ENCODE measurements around the gene P3R3URF.

P3R3URF gene

DNA sequence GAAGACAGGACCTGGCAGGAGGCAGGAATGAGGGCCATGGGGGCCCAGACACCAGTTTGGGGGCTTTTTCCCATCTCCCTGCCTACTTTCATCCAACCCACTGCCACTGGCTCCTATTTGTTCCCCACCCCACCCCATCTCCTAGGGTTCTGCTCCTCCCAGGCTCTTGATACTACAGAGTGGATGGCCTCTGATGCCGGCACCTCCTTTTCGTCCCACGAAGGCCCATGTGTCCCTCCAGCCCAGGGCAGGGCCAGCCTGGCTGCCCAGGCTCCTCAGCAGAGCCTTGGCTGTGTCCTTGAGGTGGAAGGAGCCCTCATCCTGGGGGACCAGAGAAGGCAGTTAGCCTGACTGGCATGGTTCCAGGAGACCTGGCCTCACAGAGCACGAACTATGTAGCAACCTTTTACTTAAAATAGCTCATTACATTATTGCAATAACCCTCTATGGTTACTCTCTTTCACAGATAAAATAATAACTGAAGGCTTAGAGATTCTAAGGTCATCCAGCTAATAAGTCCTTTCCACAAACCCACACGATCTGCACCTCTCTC, 18.4 kb upstream of the P3R3URF start:
- Histone ChIP-seq H3K4me2 (ENCODE audit: low read depth, low read length, poor library complexity, severe bottlenecking) (no peak overlapping the region), H3K9me3 (ENCODE audit: insufficient read depth, low read length) (no peaks in the 10 kb centered on the region), H3K9ac (ENCODE audit: low read length) (no peak overlapping the region), H3K36me3 (ENCODE audit: low read length) (no peaks in the 10 kb centered on the region), H3K4me3 (ENCODE audit: insufficient read depth, low read length, poor library complexity, severe bottlenecking) (no peak overlapping the region), H3K9me2 (replicated peaks; ENCODE audit: insufficient read depth, low read length) (no peaks in the 10 kb centered on the region), H3K27ac (ENCODE audit: low read depth, low read length) (no peak overlapping the region), H2AFZ (ENCODE audit: low read depth, low read length, severe bottlenecking) (no peak overlapping the region), H3K27me3 (ENCODE audit: low read length) (no peaks in the 10 kb centered on the region), H4K20me1 (ENCODE audit: low read depth, low read length) (no peaks in the 10 kb centered on the region), H3K79me2 (ENCODE audit: insufficient read depth, low read length) (no peaks in the 10 kb centered on the region), H3F3A (ENCODE audit: insufficient read depth) (peaks cover 9% of the 10 kb centered on the region; the same call in 1 of the 2 replicates)
- no peak for TF ChIP-seq EZH2phosphoT487 (conservative IDR thresholded peaks at IDR 0.05; ENCODE audit: low read length)
- TF ChIP-seq, protein P1, sequence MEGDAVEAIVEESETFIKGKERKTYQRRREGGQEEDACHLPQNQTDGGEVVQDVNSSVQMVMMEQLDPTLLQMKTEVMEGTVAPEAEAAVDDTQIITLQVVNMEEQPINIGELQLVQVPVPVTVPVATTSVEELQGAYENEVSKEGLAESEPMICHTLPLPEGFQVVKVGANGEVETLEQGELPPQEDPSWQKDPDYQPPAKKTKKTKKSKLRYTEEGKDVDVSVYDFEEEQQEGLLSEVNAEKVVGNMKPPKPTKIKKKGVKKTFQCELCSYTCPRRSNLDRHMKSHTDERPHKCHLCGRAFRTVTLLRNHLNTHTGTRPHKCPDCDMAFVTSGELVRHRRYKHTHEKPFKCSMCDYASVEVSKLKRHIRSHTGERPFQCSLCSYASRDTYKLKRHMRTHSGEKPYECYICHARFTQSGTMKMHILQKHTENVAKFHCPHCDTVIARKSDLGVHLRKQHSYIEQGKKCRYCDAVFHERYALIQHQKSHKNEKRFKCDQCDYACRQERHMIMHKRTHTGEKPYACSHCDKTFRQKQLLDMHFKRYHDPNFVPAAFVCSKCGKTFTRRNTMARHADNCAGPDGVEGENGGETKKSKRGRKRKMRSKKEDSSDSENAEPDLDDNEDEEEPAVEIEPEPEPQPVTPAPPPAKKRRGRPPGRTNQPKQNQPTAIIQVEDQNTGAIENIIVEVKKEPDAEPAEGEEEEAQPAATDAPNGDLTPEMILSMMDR (IDR thresholded peaks at IDR 0.05; ENCODE audit: insufficient read depth, low read length, poor library complexity, severe bottlenecking), result no peak

DNA sequence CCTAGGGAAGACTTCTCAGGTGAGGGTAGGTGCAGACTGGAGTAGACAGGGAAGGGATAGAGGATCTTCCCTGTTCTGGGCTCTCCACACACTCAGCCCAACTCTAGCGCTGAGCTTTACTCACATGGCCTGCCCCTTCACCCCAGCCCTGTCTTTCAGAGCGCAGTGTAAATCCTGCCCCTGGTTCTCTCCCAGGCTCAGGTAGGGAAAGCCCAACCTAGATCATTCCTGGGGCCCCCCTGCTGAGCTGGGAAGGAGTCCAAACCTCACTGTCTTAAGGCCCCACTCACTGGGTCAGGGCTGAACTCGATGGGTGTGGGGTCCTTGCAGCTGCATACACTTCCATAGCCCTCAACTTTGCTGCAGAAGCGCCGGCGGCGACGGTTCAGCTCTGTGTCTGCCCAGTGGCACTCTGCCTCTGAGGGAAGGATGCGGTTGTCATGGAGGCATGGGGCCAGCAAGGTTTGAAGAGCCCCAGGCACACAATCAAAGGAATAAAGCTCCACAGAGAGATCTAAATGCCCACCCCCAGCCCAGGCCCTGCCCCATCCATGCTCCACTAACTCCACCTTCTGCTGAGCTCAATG, 17.8 kb upstream of the P3R3URF start:
- no peak overlapping the region for H3K27ac ChIP-seq (ENCODE audit: low read depth, low read length)

DNA sequence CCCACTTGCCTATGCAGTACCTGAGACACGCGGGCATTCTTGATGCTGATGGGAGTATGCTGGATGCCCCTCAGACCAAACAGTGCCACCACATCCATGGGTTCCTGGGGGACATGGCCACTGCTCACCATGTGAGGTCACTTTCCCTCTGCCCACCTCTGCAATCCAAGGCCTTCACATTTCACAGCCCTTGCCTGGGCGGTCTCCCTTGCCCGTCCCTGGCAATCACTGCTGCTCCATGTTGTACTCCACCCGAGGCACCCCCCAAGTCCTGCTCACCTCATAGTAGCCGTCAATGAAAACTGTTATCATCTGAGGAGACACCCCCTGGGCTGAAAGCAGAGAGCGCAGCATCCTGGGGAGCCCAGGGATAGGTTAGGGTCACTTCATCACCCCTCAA, 17.0 kb upstream of the P3R3URF start:
- Histone ChIP-seq H3K9ac (ENCODE audit: low read length) (no peak overlapping the region), H3K36me3 (ENCODE audit: low read length) (no peaks in the 10 kb centered on the region)

More for the DNA sequence above, 17.8 kb upstream of the P3R3URF start:
- Histone ChIP-seq H4K20me1 (ENCODE audit: low read depth, low read length) (no peaks in the 10 kb centered on the region), H2AFZ (ENCODE audit: low read depth, low read length, severe bottlenecking) (no peak overlapping the region), H3K27me3 (ENCODE audit: low read length) (no peaks in the 10 kb centered on the region), H3F3A (ENCODE audit: insufficient read depth) (peaks cover 6% of the 10 kb centered on the region; the same call in 1 of the 2 replicates), H3K9me3 (ENCODE audit: insufficient read depth, low read length) (no peaks in the 10 kb centered on the region), H3K9me2 (replicated peaks; ENCODE audit: insufficient read depth, low read length) (no peaks in the 10 kb centered on the region), H3K9ac (ENCODE audit: low read length) (no peak overlapping the region), H3K4me2 (ENCODE audit: low read depth, low read length, poor library complexity, severe bottlenecking) (no peak overlapping the region), H3K36me3 (ENCODE audit: low read length) (no peaks in the 10 kb centered on the region), H3K4me3 (ENCODE audit: insufficient read depth, low read length, poor library complexity, severe bottlenecking) (no peak overlapping the region), H3K79me2 (ENCODE audit: insufficient read depth, low read length) (no peaks in the 10 kb centered on the region)
- no peak for TF ChIP-seq EZH2phosphoT487 (conservative IDR thresholded peaks at IDR 0.05; ENCODE audit: low read length)
- TF ChIP-seq, protein P1 (IDR thresholded peaks at IDR 0.05; ENCODE audit: insufficient read depth, low read length, poor library complexity, severe bottlenecking), result no peak

More for the DNA sequence above, 17.0 kb upstream of the P3R3URF start:
- no peak overlapping the region for H3K4me3 ChIP-seq (ENCODE audit: insufficient read depth, low read length, poor library complexity, severe bottlenecking)
- H3K4me2 ChIP-seq (ENCODE audit: low read depth, low read length, poor library complexity, severe bottlenecking), result no peak overlapping the region
- H3K9me3 ChIP-seq (ENCODE audit: insufficient read depth, low read length), result no peaks in the 10 kb centered on the region
- H3F3A ChIP-seq (ENCODE audit: insufficient read depth), result no peaks in the 10 kb centered on the region
- H2AFZ ChIP-seq (ENCODE audit: low read depth, low read length, severe bottlenecking), result no peak overlapping the region
- no peak overlapping the region for H3K27ac ChIP-seq (ENCODE audit: low read depth, low read length)
- TF ChIP-seq EZH2phosphoT487 (conservative IDR thresholded peaks at IDR 0.05; ENCODE audit: low read length), result no peak
- TF ChIP-seq, protein P1 (IDR thresholded peaks at IDR 0.05; ENCODE audit: insufficient read depth, low read length, poor library complexity, severe bottlenecking), result no peak
- no peaks in the 10 kb centered on the region for H3K27me3 ChIP-seq (ENCODE audit: low read length)
- no peaks in the 10 kb centered on the region for H3K9me2 ChIP-seq (replicated peaks; ENCODE audit: insufficient read depth, low read length)
- H4K20me1 ChIP-seq (ENCODE audit: low read depth, low read length), result no peaks in the 10 kb centered on the region
- no peaks in the 10 kb centered on the region for H3K79me2 ChIP-seq (ENCODE audit: insufficient read depth, low read length)
